Activated T-cell treated with anti-CD3 and anti-CD28 coated beads for 1 hour (primary cell): ENCODE results near the gene NRP2.

Experiments used
- DNase-seq: peaks from one replicate; pipeline ENCODE4 v3.0.0-alpha.2; 2020; ENCODE audit warnings: low read depth

The NRP2 gene, protein sequence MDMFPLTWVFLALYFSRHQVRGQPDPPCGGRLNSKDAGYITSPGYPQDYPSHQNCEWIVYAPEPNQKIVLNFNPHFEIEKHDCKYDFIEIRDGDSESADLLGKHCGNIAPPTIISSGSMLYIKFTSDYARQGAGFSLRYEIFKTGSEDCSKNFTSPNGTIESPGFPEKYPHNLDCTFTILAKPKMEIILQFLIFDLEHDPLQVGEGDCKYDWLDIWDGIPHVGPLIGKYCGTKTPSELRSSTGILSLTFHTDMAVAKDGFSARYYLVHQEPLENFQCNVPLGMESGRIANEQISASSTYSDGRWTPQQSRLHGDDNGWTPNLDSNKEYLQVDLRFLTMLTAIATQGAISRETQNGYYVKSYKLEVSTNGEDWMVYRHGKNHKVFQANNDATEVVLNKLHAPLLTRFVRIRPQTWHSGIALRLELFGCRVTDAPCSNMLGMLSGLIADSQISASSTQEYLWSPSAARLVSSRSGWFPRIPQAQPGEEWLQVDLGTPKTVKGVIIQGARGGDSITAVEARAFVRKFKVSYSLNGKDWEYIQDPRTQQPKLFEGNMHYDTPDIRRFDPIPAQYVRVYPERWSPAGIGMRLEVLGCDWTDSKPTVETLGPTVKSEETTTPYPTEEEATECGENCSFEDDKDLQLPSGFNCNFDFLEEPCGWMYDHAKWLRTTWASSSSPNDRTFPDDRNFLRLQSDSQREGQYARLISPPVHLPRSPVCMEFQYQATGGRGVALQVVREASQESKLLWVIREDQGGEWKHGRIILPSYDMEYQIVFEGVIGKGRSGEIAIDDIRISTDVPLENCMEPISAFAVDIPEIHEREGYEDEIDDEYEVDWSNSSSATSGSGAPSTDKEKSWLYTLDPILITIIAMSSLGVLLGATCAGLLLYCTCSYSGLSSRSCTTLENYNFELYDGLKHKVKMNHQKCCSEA

GRCh38 chr2:205682239-205682970 lies at the start of gene NRP2:
TSS of gene NRP2 (plus strand) at chr2:205682501. CDS start at chr2:205683291, 790 bp downstream.
- DNase-seq = peak; percentile 21

DNA sequence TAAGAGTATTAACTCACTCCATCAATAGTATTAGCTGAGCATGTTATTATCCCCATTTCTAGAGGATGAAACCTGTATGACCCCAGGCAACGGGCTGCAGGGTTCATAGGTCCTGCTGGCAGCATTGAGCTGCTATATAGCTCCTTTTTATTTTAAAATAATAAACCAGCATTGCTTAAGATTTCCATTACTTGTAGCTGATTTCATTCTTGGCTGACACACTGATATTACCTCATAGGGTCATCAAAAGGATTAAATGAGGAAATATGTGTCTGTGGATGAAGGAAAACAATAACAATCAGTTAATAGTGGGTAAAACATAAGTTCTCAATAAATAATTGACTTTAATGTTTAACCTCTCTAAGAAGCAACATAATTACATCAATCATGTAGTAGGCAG lies 48.3 kb upstream of the NRP2 start:
- DNase-seq = no peak

DNA sequence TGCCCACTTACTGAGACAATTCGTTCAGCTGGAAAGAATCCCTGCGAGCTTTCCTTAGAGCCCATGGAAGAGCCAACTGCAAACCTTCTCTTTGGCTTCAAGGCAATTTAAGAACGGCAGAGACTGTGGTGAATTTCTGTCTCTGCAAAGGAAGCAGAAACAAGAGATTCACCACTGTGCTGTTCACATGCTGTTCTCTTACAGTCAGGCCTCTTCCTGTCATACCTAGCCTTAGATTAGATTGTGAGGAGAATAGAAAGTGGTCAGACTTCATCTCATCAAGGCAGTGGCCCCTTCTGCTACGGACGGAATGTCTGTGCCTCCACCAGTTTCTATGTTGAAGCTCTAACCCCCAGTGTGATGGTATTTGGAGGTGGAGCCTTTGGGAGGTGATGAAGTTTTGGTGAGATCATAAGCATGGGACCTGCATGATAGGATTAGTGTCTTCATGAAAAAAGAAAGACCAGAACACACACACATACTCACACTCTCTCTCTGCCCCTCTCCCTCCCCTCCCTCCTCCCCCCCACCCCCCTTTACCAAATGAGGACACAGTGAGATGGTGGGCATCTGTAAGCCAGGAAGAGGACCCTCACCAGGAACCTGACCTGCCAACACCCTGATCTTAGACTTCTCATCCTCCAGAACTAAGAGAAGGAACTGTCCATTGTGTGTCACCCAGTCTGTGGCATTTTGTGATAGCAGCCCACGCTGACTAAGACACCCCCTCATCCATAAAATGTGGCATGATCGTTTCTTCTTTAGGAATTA lies 45.6 kb upstream of the NRP2 start:
- DNase-seq = no peak

- DNase-seq = no peak
These were observed 45.0 kb upstream of the NRP2 start for GRCh38 chr2:205637320-205637602.

- no peak for DNase-seq
These were observed 44.4 kb upstream of the NRP2 start for GRCh38 chr2:205637779-205638503.

DNA sequence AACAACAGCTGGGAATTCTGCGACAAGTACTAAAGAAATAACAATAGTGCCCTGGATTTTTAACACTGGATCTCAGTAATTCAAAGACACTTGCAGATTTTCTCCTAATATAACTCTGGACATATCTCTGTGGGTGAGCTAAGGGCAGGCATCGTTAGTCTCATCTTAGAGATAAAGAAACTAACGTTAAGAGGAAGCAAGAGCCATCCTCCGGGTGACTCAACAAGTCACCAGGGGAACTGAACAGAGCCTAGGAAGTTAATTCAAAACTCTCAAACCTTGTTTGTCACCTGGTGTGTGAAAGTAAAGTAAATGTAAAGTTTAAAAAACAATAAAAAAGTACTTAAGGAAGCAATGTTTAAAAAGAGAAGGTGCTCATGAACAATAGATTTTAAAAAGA lies 41.6 kb upstream of the NRP2 start:
- no peak for DNase-seq

DNA sequence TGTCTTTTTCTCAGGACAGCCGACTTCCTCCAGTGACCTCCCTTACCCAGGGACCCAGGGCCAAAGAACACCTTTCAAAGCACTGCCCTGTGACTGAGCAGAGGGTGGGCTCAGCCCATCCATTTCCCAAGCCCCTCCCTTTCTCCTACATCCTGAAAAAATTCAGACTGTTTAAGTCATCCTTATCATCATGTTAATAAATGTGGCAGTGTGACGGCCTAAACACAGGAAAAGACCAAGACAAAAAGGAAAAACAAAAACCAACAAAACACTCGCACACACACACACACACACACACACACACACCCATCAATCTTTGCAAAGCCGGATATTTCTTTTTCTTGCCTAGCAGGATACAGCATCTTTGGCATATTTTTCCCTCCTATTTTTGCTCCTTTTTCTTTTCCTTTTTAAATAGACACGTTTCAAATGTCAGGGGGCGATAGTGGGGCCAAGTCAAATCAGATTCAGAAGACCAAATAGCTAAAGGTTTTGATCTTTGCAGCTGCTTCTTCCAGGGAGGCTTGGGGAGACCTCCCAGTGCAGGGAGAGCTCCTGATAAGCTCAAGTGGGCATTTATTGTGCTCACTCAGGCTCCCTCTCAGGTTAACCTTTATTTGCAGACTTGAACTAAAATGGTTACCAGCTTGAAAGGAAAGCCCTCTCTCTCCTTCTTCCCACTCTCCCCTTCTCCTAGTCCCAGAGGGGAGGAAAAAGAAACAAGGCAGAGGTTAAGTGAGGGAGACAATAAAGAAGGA lies 39.5 kb upstream of the NRP2 start:
- DNase-seq = no peak

DNA sequence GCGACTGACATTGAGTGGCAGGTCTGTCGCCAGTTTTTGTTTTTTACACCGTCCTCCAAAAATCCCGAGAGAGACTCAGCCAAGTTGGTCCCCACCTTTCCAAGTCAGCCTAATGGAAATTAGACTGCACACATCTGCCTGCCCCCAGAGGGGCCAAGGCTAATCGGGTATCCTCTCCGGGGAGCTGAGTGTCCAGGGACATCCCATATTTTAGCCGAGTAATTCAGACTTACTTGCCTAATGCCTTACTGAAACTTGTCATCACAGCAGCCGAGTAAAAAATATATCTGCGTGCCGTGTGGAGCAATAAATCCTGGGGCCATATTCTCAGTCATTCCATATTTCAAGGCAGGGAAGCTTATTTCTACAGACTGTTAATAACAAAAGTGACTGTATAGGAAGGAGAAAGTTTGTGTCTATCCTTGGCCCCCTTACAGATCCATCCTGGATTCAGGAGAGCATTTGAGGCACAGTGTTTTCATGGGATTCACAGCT lies 38.9 kb upstream of the NRP2 start:
- no peak for DNase-seq

DNA sequence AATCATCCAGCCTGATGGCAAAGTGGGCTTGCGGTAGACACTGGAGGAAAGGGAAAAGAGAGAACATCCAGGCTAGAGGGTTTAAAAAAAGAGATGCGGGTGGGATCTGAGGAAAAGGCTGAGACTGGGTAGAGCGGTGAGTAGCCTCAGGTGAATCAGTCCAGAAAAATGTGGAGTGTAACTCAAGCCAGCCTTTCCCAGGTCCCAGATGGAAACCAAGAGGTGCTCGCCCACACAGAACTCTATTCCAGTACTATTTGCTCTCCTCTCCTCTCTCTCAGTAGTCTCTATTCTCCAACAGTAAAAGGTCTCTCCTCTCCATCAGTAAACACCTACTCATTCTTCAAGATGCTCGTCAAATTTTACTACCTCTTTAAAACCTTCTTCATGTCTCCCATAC lies 38.3 kb upstream of the NRP2 start:
- DNase-seq = no peak

DNA sequence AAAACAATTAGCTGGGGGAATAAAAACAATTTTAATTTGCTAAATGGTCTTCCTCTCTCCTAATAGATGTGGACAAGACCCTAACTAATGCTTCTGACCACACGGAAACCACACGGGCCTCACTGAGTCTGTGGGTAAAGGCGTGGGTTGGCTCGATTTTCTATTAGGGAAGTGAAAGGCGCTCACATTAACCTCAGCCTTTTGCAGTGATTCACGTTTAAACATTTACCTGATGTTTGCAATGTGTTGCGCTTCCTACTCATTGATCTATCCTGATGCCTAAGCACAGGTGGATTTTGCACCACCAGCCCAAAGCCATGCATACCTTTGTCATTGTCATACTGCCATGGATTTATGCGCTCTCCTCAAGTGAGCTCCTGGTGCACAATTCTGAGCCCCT lies 35.6 kb upstream of the NRP2 start:
- no peak for DNase-seq

- no peak for DNase-seq
These were observed 31.9 kb upstream of the NRP2 start for GRCh38 chr2:205650450-205650849.

DNA sequence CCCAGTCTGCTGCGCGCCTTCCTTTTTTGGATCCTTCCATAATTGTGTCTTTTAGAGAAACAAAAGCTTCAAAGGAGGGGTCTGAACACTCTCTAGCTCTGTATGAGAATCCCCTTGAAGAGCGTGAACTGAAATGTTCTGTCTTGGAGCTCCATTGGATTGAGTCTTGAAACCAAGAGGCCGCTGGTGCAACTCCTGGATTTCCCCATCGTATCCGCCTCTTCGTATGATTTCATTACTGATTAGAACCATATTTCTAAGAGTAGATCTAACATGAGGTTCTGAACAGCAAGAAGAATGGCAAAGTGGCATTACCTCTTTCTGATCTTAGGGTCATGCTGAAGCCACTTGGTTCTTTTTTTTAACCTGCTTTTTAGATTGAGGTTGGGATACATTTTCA lies 31.4 kb upstream of the NRP2 start:
- no peak for DNase-seq

GRCh38 chr2:205651719-205652118 lies 30.6 kb upstream of the NRP2 start:
- DNase-seq = no peak

- no peak for DNase-seq
These were observed 27.3 kb upstream of the NRP2 start for GRCh38 chr2:205654878-205655605.

DNA sequence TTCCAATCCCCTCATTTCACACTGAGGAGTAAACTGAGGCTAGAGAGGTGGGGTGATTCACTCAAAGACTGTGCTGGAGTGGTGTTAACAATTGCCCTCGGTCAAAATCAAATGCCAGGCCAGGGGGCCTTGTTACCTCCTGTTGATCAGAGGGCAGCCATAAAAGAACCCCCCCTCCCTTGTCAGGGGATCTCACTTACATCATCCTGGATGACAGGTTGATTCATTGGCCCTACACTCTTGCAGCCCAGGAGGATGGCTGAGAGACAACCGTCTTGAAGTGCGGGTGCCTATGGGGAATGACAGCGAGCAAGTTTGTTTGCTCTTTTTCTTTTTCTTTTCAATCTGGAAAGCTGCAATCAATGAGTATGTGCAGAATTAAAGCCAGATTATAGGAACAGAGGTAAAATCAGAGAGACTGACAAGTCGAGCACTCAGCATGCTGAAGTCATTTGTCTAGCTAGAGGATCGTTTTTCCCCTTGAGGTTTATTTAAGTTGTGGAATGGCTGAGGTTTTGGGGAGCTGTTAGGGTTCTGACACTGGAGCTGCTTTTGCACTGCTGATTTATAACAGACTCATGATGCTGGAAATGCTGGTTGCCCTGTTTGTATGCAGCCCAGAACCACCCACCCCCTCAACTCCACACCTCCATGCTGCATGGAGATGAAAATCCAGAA lies 26.4 kb upstream of the NRP2 start:
- DNase-seq = no peak

DNA sequence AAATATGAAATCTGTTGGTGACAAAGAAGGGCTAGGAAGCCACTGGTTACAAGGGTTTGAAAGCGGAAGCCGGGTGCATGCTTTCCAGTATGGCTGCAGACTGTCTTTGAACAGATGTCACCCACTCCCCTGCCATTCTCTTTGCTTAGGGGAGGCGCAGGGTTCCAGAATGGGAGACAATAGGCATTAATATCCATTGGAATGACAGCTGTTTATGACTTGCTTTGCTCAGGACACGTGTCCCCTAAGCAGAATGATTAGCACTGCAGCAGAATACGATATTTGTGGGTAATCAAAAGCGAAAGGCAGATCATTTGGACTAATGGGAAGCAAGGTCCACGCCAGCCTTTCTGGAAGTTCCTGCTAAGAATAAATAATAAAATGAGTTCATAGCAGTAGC lies 25.8 kb upstream of the NRP2 start:
- no peak for DNase-seq

DNA sequence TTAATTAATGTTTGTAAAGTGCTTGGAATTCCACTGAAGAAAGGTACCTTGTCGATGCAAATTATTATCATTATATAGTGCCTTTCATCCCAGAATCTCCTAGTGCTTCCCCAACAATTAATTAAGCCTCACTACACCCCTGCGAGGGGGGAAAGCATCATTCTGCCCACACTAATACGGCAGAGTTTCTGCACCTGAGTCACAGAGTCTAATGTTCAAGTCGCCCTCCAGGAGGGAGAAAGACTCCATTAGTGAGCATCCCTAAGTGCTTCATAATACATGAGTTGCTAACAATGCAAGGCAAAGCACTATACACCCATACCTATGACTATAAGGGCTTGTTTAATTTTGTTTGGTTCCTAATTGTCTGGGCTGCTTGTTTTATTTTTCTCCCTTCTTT lies 25.4 kb upstream of the NRP2 start:
- no peak for DNase-seq

DNA sequence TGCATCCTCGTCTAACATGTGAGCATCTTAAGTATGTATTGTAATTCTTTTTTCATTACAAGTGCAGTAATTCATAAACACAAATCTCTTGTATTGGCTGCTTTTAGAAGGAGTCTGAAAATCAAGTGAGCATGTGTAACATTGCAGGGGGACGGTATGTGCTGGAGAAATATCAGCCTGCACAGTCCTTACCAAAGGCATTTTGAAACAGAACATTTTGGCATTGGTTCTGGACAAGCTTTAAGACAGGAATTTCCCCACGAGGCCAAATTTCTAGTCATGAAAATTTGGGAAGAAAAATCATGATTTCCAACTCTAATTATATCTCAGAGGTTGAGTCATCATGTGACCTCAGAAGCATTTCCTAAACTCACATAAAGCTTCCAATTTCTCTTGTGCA lies 24.7 kb upstream of the NRP2 start:
- no peak for DNase-seq

GRCh38 chr2:205658068-205658467 lies 24.2 kb upstream of the NRP2 start:
- DNase-seq = no peak
